HCT116 (cell line): Measurements from ENCODE around the gene WDR90.
A peak's percentile ranks its signal among the peaks of the same experiment; 100 is the strongest.

Experiments
- ELF1 ChIP-seq: IDR thresholded peaks from 2 replicates; pipeline ENCODE4 v1.6.1; 2012; ENCODE audit warnings: low read depth, borderline replicate concordance
- EZH2 ChIP-seq: fragments of 200-600 bp; sonication (generic); IDR thresholded peaks from 2 replicates; pipeline ENCODE4 v1.6.1; 2017; ENCODE audit warnings: antibody characterized with exemption, mixed run types
- EZH2phosphoT487 ChIP-seq: fragments of 200-600 bp; IDR thresholded peaks from 2 replicates; pipeline ENCODE4 v1.6.1; 2018; ENCODE audit warnings: antibody characterized with exemption, borderline replicate concordance
- POLR2AphosphoS5 ChIP-seq: IDR thresholded peaks from 2 replicates; pipeline ENCODE4 v1.6.1; 2011; ENCODE audit warnings: mild to moderate bottlenecking, low read depth, low read length, moderate library complexity
- RAD21 ChIP-seq: IDR thresholded peaks from 2 replicates; pipeline ENCODE4 v1.6.1; 2012; ENCODE audit warnings: low read depth, mild to moderate bottlenecking
- SP1 ChIP-seq: IDR thresholded peaks from 2 replicates; pipeline ENCODE4 v1.6.1; 2012; ENCODE audit warnings: low read depth
- SRF ChIP-seq: IDR thresholded peaks from 2 replicates; pipeline ENCODE4 v1.6.1; 2012; ENCODE audit warnings: low read depth
- YY1 ChIP-seq: IDR thresholded peaks from 2 replicates; pipeline ENCODE4 v1.6.1; 2011; ENCODE audit warnings: low read length, low read depth, moderate library complexity, mild to moderate bottlenecking; ENCODE audit not compliant: insufficient replicate concordance; ENCODE audit errors: extremely low read depth
- ZFX ChIP-seq: fragments of 450-650 bp; IDR thresholded peaks from 2 replicates; pipeline ENCODE4 v1.6.1; 2017
- ZNF274 ChIP-seq: fragments of 200-500 bp; sonication (Bioruptor generic); IDR thresholded peaks from 2 replicates; pipeline ENCODE4 v1.6.1; 2014; ENCODE audit warnings: mild to moderate bottlenecking, low read depth, low read length, inconsistent platforms
- TF ChIP-seq, protein P1 (sequence below), 3 experiments: fragments of 200-600 bp in 1 of 3; sonication (generic) in 1 of 3; IDR thresholded peaks in 2 of 3; conservative IDR thresholded peaks in 1 of 3; 2 replicates each; pipeline ENCODE4 v1.5.1; 2012 to 2017; ENCODE audit warnings: low read depth in 2 of 3, low read length in 2 of 3, antibody characterized with exemption in 1 of 3, borderline replicate concordance in 1 of 3, control low read depth in 1 of 3, mild to moderate bottlenecking in 1 of 3, mixed read lengths in 1 of 3, mixed run types in 1 of 3, moderate library complexity in 1 of 3; ENCODE audit not compliant: insufficient read depth in 1 of 3
- TF ChIP-seq, protein P2 (sequence below): IDR thresholded peaks from 2 replicates; pipeline ENCODE4 v1.6.1; 2012; ENCODE audit warnings: low read depth
- TF ChIP-seq, protein P3 (sequence below): IDR thresholded peaks from 2 replicates; pipeline ENCODE4 v1.6.1; 2012

DNA sequence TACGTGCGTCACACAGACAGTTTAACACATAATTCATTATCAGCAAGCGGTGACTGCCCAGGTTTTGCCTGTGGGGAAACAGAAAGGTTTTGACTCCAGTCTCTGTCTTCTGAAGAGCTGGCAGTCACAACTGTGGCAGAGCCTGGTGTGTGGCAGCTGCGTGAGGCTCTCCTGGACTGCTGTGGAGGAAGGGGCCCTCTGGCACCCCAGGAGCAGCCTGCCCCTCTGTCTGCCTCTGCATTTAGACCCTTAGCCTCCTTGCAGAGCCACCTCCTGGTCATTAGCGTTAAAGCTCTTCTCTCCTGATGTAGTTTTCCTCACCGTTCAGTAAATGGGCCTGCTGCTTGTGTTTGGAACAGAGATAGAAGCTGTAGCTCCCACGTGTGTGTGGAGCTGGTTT, 48.4 kb upstream of the WDR90 start:
- TF ChIP-seq, protein P1, sequence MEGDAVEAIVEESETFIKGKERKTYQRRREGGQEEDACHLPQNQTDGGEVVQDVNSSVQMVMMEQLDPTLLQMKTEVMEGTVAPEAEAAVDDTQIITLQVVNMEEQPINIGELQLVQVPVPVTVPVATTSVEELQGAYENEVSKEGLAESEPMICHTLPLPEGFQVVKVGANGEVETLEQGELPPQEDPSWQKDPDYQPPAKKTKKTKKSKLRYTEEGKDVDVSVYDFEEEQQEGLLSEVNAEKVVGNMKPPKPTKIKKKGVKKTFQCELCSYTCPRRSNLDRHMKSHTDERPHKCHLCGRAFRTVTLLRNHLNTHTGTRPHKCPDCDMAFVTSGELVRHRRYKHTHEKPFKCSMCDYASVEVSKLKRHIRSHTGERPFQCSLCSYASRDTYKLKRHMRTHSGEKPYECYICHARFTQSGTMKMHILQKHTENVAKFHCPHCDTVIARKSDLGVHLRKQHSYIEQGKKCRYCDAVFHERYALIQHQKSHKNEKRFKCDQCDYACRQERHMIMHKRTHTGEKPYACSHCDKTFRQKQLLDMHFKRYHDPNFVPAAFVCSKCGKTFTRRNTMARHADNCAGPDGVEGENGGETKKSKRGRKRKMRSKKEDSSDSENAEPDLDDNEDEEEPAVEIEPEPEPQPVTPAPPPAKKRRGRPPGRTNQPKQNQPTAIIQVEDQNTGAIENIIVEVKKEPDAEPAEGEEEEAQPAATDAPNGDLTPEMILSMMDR (IDR thresholded peaks at IDR 0.05 in 2 of 3, conservative IDR thresholded peaks at IDR 0.05 in 1 of 3; ENCODE audit: borderline replicate concordance in 1 of 3, insufficient read depth in 1 of 3, low read depth in 2 of 3, low read length in 2 of 3) = peak in 1 of 3 experiments; percentile 10; a peak in 1 of 6 replicates
- TF ChIP-seq RAD21 (no peak), EZH2 (no peak), YY1 (no peak), ELF1 (no peak), SP1 (no peak), EZH2phosphoT487 (no peak), ZFX (no peak), ZNF274 (no peak), POLR2AphosphoS5 (no peak), SRF (no peak)
- TF ChIP-seq, protein P2, sequence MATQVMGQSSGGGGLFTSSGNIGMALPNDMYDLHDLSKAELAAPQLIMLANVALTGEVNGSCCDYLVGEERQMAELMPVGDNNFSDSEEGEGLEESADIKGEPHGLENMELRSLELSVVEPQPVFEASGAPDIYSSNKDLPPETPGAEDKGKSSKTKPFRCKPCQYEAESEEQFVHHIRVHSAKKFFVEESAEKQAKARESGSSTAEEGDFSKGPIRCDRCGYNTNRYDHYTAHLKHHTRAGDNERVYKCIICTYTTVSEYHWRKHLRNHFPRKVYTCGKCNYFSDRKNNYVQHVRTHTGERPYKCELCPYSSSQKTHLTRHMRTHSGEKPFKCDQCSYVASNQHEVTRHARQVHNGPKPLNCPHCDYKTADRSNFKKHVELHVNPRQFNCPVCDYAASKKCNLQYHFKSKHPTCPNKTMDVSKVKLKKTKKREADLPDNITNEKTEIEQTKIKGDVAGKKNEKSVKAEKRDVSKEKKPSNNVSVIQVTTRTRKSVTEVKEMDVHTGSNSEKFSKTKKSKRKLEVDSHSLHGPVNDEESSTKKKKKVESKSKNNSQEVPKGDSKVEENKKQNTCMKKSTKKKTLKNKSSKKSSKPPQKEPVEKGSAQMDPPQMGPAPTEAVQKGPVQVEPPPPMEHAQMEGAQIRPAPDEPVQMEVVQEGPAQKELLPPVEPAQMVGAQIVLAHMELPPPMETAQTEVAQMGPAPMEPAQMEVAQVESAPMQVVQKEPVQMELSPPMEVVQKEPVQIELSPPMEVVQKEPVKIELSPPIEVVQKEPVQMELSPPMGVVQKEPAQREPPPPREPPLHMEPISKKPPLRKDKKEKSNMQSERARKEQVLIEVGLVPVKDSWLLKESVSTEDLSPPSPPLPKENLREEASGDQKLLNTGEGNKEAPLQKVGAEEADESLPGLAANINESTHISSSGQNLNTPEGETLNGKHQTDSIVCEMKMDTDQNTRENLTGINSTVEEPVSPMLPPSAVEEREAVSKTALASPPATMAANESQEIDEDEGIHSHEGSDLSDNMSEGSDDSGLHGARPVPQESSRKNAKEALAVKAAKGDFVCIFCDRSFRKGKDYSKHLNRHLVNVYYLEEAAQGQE = no peak
- TF ChIP-seq, protein P3, sequence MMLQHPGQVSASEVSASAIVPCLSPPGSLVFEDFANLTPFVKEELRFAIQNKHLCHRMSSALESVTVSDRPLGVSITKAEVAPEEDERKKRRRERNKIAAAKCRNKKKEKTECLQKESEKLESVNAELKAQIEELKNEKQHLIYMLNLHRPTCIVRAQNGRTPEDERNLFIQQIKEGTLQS = no peak
